SH-SY5Y (cell line): ENCODE measurements around the gene DENND4C.

Experiments used
- GATA2 ChIP-seq: IDR thresholded peaks from 2 replicates; pipeline ENCODE4 v1.6.1; 2011; ENCODE audit warnings: mild to moderate bottlenecking, low read depth, low read length
- GATA3 ChIP-seq: IDR thresholded peaks from 2 replicates; pipeline ENCODE4 v1.6.1; 2011; ENCODE audit warnings: low read depth, mild to moderate bottlenecking, low read length, moderate library complexity

The DENND4C gene

DNA sequence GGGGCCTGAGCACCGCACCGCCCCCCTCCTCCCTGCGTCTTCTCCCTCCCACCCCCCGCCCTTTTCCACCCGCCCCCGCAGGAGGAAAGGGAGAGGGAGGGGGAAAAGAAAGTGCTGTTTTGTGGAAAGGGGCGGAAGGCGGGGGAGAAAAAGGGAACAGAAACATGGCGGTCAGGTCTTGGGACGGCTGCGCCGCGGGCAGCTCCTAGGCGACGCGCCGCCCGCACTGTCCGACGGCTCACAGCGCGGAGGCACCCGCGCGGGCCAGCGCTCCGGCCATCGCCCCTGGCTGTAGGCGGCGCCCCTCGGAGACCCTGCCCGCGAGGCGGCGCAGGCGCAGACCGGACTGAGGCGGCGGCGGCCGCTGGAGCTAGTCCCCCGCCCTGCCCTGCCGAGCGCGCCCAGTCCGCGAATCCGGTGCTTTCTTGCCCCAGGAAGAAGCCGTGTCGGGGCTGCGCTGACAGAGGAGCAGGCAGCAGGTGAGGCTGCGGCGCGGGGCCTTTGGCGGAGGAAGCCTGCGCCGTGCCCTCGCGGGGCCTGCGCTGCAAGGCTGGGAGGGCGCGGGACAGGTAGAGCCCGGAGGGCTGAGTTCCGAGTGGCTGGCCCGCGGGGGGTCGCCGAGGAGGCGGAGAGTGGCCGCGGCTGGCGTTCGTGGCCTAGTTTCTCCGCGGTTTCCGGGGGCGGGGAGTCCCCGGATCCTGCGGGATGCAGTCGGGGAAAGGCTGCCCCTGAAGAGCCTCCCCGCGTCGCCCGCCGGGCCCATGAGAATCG lies at the start of gene DENND4C:
DENND4C (plus strand) TSS at position 339 of the 771 bp plus-strand sequence. CDS start 45,482 bp downstream, outside the sequence.
- TF ChIP-seq GATA2 (no peak), GATA3 (no peak)

DNA sequence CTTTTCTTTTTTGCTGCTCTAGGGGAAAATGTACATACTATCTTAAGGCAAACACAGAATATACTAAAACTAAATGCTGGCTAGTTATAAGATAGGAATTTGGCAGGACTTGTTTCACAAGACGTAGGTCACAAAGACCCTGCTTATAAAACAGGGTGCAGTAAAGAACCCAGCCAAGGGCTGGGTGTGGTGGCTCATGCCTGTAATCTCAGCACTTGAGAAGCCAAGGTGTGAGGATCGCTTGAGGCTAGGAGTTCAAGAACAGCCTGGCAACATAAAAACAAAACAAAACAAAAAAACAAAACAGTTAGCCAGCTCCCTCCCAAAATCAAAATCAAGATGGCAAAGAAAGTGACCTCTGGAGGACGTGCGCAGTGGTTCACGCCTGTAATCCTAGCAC lies 49.5 kb upstream of the DENND4C start:
- no peak for TF ChIP-seq GATA3
- TF ChIP-seq GATA2, result no peak

DNA sequence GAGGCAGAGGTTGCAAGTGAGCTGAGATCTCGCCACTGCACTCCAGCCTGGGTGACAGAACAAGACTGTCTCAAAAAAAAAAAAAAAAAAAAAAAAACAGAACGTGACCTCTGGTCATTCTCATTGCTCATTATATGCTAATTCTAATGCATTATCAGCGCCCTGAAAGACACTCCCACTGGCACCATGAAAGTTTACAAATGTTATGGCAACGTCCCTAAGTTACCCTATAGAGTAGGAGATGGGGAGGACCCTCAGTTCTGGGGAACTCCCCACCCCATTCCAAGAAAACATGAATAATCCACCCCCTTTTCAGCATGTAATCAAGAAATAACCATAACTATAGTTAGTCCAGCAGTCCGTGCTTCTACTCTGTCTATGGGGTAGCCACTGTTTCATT lies 48.9 kb upstream of the DENND4C start:
- no peak for TF ChIP-seq GATA2
- no peak for TF ChIP-seq GATA3

GRCh38 chr9:19184144-19184917 lies 46.2 kb upstream of the DENND4C start:
- TF ChIP-seq GATA2, result no peak
- TF ChIP-seq GATA3, result no peak

GRCh38 chr9:19185191-19185590 lies 45.3 kb upstream of the DENND4C start:
- no peak for TF ChIP-seq GATA2
- TF ChIP-seq GATA3, result no peak

DNA sequence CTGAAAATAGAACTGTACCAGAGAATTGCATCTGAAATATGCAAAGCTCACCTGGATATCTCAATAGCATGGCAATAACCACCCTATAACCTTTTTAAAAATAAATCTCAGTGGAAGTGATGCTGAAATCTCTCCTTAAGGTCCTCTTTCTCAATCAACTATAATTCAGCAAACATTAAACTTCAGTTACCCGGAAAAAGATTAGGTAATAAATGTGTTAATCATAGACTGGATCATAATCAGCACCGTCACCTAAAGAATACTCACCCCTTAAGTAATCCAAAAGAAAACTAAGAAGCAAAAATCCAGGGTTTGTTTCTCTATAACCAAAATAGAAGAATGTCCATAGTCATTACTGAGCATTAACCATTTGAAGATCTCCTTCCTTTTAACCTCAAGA lies 44.3 kb upstream of the DENND4C start:
- no peak for TF ChIP-seq GATA3
- TF ChIP-seq GATA2, result no peak

DNA sequence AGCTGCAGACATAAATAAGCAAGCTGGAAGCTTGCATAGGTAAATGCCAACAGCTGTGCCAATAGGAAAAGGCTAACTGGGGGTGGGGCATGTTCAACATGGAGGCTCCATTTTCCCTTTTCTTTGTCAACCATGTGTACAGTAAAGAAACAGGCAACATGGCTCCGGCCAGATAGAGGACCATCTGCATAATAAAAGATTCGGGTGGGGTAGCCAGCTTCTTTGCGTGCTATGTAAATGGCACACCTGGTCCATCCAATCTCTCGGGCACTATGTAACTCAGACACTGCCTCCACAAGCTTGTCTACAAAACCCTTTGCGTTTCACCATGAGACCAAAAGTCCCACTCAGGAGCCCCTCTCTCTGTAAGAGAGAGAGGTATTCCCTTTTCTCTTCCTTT lies 41.7 kb upstream of the DENND4C start:
- TF ChIP-seq GATA2, result no peak
- TF ChIP-seq GATA3, result no peak

- TF ChIP-seq GATA3, result no peak
- TF ChIP-seq GATA2, result no peak
Observed at GRCh38 chr9:19192202-19193028, 38.1 kb upstream of the DENND4C start.

- TF ChIP-seq GATA3, result no peak
- TF ChIP-seq GATA2, result no peak
Observed at GRCh38 chr9:19193029-19193324, 37.5 kb upstream of the DENND4C start.

- TF ChIP-seq GATA3 (no peak), GATA2 (no peak)
Observed at GRCh38 chr9:19198406-19198805, 32.1 kb upstream of the DENND4C start.

GRCh38 chr9:19199012-19199411 lies 31.5 kb upstream of the DENND4C start:
- TF ChIP-seq GATA2 (peak; percentile 68; the same call in 1 of the 2 replicates), GATA3 (no peak)

GRCh38 chr9:19200229-19200628 lies 30.3 kb upstream of the DENND4C start:
- TF ChIP-seq GATA3 (no peak), GATA2 (no peak)

- TF ChIP-seq GATA2 (peak; percentile 66), GATA3 (no peak)
Observed at GRCh38 chr9:19201899-19202891, 28.3 kb upstream of the DENND4C start.
